Uterus (tissue), 4 donors: ENCODE data around the gene TSPO. TPM values are rescaled to one million over a fixed set of nuclear protein-coding genes. Genes with fewer than 3 reads are reported as not detected.

ENCODE experiments used
- DNase-seq, 2 donors: peaks; one replicate each; pipeline ENCODE4 v3.0.0-alpha.2; 2019 to 2020
- H3K27ac ChIP-seq, 2 donors: fragments of 200-600 bp; sonication (generic); 1 replicate in 1 of 2; 2 replicates in 1 of 2; pipeline ENCODE4 v1.5.1; 2016 to 2018
- H3K27me3 ChIP-seq, 2 donors: fragments of 200-600 bp; sonication (generic); one replicate each; pipeline ENCODE4 v1.5.1; 2018 to 2019; ENCODE audit warnings: control low read depth in 1 of 2
- H3K36me3 ChIP-seq, 2 donors: fragments of 200-600 bp; sonication (generic); one replicate each; pipeline ENCODE4 v1.5.1; 2019; ENCODE audit warnings: control low read depth in 1 of 2
- H3K4me1 ChIP-seq, 2 donors: fragments of 200-600 bp; sonication (generic); one replicate each; pipeline ENCODE4 v1.5.1; 2018 to 2019; ENCODE audit warnings: control low read depth in 1 of 2
- H3K4me3 ChIP-seq, 2 donors: fragments of 200-600 bp; sonication (generic); 1 replicate in 1 of 2; 2 replicates in 1 of 2; pipeline ENCODE4 v1.5.1; 2018 to 2019; ENCODE audit warnings: mild to moderate bottlenecking in 1 of 2
- H3K9me3 ChIP-seq, 2 donors: fragments of 200-600 bp; sonication (generic); one replicate each; pipeline ENCODE4 v1.5.1; 2019; ENCODE audit warnings: control low read depth in 1 of 2
- POLR2A ChIP-seq, 2 donors: fragments of 450-650 bp; IDR thresholded peaks; one replicate each; pipeline ENCODE4 v1.6.1; 2016; ENCODE audit warnings: antibody characterized with exemption in 2 of 2, mild to moderate bottlenecking in 1 of 2, moderate library complexity in 1 of 2
- intact Hi-C: fragments of 100-400 bp; cut with DNase I; formaldehyde crosslinking; loops from one replicate; pipeline ENCODE4 v1.15.1; 2023; ENCODE audit warnings: low total_unique reads
- total RNA-seq, 4 donors: library from RNA; depleted of rRNA in 3 of 4; stranded (reverse); fragments of >200 nt in 3 of 4; gene quantifications; one replicate each; pipeline versions ENCODE4 v1.1.0 to v1.2.4, GENCODE V29; 2014 to 2023
- TF ChIP-seq, protein P1 (sequence below), 4 experiments: fragments of 200-600 bp in 2 of 4; fragments of 450-650 bp in 2 of 4; sonication (generic) in 2 of 4; IDR thresholded peaks; one replicate each; pipeline ENCODE4 v1.5.1; 2016 to 2019; ENCODE audit warnings: antibody characterized with exemption in 4 of 4, mild to moderate bottlenecking in 2 of 4, moderate library complexity in 1 of 4
- donor health status: DM: yes; HTN: yes; CAD: no.

TSPO gene
- total RNA-seq, 4 donors from 2014 or later = 73.7 to 267 (median 148) TPM

DNA sequence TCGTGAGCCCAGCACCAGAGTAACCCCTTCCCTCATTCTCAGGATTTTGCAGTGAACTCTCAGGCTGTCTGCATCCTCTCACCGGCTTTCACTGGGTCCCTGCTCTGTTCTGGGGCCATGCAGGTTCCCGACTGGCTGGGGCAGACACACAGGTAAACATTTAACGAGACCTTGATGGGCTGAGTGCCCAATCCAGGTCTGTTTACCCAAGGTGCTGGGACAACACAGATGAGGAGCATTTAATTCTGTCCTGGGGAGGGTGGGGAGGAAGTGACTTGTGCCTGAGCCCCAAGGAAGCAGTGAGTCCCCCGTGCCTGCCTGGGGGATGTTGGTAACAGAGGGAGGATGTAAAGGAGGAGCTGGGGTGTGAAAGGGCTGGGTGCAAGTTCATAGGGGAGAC lies 36.4 kb upstream of the TSPO start:
- Histone ChIP-seq H3K4me1 (peaks cover 0 to 12% of the 10 kb centered on the region in 2 donors), H3K36me3 (no peaks in the 10 kb centered on the region), H3K27ac (no peak overlapping the region), H3K27me3 (peaks cover 8 to 14% of the 10 kb centered on the region in 2 donors), H3K4me3 (no peak overlapping the region), H3K9me3 (no peaks in the 10 kb centered on the region)
- DNase-seq = no peak
- intact Hi-C loops = loop anchor here (5.0 kb wide), 1 partner anchor 1427 kb away; no protein-coding TSS in a partner anchor
- TF ChIP-seq, protein P1, sequence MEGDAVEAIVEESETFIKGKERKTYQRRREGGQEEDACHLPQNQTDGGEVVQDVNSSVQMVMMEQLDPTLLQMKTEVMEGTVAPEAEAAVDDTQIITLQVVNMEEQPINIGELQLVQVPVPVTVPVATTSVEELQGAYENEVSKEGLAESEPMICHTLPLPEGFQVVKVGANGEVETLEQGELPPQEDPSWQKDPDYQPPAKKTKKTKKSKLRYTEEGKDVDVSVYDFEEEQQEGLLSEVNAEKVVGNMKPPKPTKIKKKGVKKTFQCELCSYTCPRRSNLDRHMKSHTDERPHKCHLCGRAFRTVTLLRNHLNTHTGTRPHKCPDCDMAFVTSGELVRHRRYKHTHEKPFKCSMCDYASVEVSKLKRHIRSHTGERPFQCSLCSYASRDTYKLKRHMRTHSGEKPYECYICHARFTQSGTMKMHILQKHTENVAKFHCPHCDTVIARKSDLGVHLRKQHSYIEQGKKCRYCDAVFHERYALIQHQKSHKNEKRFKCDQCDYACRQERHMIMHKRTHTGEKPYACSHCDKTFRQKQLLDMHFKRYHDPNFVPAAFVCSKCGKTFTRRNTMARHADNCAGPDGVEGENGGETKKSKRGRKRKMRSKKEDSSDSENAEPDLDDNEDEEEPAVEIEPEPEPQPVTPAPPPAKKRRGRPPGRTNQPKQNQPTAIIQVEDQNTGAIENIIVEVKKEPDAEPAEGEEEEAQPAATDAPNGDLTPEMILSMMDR (IDR thresholded peaks at IDR 0.05) = no peak
- no peak for TF ChIP-seq POLR2A (IDR thresholded peaks at IDR 0.05)

DNA sequence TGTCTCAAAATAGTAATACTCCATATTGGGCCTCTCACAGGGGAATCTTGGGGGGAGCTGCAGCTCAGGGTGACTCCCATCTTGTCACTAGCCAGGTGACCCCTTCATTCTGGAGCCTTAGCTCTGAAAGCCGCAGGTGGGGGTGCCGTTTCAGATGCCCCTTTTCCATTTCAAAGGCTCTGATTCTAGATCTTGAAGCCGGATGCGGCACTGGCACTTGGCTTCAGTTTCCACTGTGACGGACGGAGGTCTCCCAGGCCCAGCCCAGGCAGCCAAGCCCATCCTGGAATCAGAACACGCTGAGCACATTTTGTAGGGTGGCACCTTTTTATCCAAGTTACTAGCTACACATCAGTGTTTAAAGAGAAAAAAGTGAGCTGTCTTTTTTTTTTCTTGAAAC lies 34.4 kb upstream of the TSPO start:
- peaks cover 0 to 8% of the 10 kb centered on the region in 2 donors for H3K27me3 ChIP-seq
- DNase-seq = no peak
- H3K9me3 ChIP-seq = no peaks in the 10 kb centered on the region
- H3K36me3 ChIP-seq = no peaks in the 10 kb centered on the region
- TF ChIP-seq, protein P1 (IDR thresholded peaks at IDR 0.05) = no peak
- no peak for TF ChIP-seq POLR2A (IDR thresholded peaks at IDR 0.05)
- intact Hi-C loops = no loop called here
- H3K27ac ChIP-seq = no peak overlapping the region
- no peaks in the 10 kb centered on the region for H3K4me1 ChIP-seq
- H3K4me3 ChIP-seq = no peak overlapping the region

DNA sequence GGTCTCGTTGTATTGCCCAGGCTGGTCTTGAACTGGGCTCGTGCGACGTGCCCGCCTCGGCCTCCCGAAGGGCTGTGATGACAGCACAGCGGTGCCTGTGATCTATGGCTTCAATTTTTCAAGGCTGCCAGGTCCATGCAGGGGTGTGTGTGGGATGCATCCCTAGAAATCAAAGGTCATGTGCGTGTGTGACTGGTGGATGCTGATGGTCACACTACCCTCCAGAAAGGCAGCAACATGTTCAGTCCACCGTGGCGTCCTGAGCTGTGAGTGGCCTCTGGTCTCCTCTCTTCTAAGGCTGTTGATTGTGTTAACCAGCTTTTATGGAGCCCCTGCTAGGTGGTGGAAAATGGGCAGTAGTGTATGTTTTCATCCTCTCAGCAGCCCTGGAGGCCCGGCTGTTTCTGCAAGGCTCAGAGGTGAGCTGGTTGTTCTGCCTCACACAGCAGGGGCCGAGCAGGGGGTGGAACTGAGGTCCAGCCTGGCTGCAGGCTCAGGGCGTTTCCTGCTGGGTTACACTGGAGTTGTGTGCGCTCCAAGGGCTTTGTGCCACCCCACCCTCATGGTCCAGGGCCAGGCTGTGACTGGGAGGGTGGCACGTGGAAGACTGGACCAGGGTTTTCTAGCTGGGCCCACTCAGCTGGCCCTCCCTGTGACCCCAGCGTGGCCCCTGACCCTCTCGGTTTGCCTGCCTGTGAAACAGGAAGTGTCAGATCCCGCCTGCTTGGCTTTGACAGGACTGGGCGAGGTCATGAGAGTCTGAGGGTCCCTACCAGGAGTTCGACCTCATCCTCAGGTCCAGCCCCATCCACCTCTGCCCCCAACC lies 33.1 kb upstream of the TSPO start:
- no peak for TF ChIP-seq POLR2A (IDR thresholded peaks at IDR 0.05)
- TF ChIP-seq, protein P1 (IDR thresholded peaks at IDR 0.05) = no peak
- H3K4me3 ChIP-seq = no peak overlapping the region
- no peaks in the 10 kb centered on the region for H3K9me3 ChIP-seq
- no peaks in the 10 kb centered on the region for H3K27me3 ChIP-seq
- H3K27ac ChIP-seq = no peak overlapping the region
- no peaks in the 10 kb centered on the region for H3K36me3 ChIP-seq
- intact Hi-C loops = no loop called here
- no peak for DNase-seq
- H3K4me1 ChIP-seq = no peaks in the 10 kb centered on the region

DNA sequence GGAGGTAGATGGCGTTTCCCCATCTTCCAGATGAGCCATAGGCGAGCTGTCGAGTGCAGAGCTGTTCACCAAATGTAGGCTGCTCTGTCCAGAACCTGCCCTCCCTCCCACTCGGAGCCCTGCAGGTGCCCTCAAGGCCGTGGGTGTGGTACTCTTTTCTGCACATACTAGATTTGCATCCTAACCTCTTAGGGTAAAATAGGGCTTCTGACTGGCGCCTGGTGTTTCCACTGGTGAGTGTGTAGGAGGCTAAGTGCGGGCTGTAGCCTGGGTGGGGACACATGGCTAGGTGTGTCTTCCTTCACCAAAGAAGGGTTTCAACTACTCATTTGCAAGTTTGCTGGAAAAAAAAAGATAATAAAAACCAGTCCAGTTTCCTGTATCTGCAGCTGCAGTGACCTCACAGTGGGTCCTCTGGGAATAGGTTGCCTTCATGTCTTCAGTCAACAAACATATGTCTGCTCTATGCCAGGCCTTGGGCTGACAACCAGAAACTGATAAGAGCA lies 32.4 kb upstream of the TSPO start:
- intact Hi-C loops = no loop called here
- TF ChIP-seq, protein P1 (IDR thresholded peaks at IDR 0.05) = no peak
- no peak for TF ChIP-seq POLR2A (IDR thresholded peaks at IDR 0.05)

GRCh38 chr22:43126501-43127165 lies 24.7 kb upstream of the TSPO start:
- no peak overlapping the region for H3K27ac ChIP-seq
- H3K4me3 ChIP-seq = no peak overlapping the region
- DNase-seq = no peak
- H3K36me3 ChIP-seq = no peaks in the 10 kb centered on the region
- no peaks in the 10 kb centered on the region for H3K9me3 ChIP-seq
- intact Hi-C loops = no loop called here
- no peak for TF ChIP-seq POLR2A (IDR thresholded peaks at IDR 0.05)
- TF ChIP-seq, protein P1 (IDR thresholded peaks at IDR 0.05) = no peak
- H3K4me1 ChIP-seq = no peaks in the 10 kb centered on the region
- H3K27me3 ChIP-seq = no peaks in the 10 kb centered on the region

More for the DNA sequence above, 32.4 kb upstream of the TSPO start:
- Histone ChIP-seq H3K36me3 (no peaks in the 10 kb centered on the region), H3K4me1 (no peaks in the 10 kb centered on the region), H3K9me3 (no peaks in the 10 kb centered on the region), H3K4me3 (no peak overlapping the region), H3K27ac (no peak overlapping the region), H3K27me3 (no peaks in the 10 kb centered on the region)
- no peak for DNase-seq
